Activated naive CD4-positive, alpha-beta T cell treated with anti-CD3 and anti-CD28 coated beads, Interleukin-2, amount 50 U/mL, for 16 hours (primary cell): ENCODE results near the gene GDPD1.
"Not testable (repeated sequence)": the region's sequence is repeated elsewhere in the genome, so short reads cannot be mapped to it uniquely, and the experiment has no call there.

ENCODE experiments used
- DNase-seq: peaks from one replicate; pipeline ENCODE4 v3.0.0-alpha.2; 2020

The GDPD1 gene

DNA sequence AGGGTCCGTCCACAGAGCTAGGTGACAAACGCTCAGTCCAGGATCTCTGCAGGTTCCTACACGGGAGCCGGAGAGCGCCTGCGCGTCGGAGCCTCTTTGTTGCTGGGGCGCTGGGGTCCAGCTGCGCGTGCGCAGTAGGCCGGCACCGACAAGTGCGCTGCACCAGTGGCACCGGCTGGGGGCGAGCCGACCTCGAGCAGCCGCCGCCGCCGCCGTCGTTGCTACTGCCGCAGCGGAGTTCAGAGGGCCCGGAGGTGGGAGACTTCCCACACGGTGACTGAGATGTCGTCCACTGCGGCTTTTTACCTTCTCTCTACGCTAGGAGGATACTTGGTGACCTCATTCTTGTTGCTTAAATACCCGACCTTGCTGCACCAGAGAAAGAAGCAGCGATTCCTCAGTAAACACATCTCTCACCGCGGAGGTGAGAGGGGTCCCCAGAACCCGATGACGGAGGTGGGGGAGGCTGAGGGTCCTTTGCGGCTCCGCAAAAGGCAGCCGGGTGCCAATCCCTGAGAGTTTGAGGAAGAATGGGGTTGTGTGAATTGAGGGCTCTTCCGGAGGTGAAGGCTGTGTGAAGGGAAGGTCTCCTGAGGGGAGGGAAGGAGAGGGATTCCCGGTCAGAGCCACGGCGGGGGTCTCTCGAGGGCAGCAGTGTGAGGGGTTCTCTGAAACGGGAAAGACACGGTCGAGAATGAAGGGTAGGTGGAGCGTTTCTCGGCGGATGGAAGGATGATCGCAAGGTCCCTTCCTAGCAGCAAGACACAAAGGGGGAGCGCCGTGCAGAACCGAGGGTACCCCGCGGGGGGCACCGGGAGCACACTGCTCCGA, at the start of gene GDPD1:
Gene GDPD1, plus strand, starts transcription at position 184 of the 831 bp plus-strand sequence. Its CDS starts 99 bp downstream, at position 283.
- DNase-seq = peak; percentile 98

DNA sequence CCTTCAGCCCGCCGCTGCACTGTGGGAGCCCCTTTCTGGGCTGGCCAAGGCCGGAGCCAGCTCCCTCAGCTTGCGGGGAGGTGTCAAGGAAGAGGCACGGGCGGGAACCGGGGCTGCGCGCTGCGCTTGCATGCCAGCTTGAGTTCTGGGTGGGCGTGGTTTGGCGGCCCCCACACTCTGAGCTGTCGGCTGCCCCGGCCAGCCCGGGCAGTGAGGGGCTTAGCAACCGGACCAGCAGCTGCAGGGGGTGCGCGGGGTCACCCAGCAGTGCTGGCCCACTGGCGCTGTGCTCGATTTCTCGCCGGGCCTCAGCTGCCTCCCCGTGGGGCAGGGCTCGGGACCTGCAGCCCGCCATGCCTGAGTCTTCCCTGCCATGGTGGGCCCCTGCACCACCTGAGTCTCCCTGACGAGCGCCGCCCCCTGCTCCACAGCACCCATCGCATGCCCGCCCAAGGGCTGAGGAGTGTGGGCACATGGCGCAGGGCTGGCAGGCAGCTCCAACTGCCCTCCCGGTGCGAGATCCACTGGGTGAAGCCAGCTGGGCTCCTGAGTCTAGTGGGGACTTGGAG, 47.8 kb upstream of the GDPD1 start:
- no peak for DNase-seq

DNA sequence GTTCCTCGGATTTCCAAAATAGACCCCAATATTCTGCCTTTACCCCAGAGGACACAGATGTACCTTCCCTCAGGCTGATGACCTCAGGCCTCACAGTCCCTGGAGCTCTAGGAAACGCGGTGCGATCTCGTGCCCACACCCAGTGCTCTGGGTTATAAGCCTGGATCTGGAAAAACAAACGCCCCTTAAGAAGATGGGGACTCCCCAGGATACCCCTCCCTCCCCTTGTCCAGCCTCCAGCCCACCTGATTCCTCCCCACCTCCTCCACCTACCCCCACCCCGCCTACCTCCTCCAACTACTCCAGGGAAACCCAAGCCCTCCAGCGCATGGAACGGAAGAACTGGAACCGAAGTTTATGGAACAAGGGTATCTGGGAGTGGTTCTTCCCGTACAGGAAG, 45.6 kb upstream of the GDPD1 start:
- DNase-seq = no peak

DNA sequence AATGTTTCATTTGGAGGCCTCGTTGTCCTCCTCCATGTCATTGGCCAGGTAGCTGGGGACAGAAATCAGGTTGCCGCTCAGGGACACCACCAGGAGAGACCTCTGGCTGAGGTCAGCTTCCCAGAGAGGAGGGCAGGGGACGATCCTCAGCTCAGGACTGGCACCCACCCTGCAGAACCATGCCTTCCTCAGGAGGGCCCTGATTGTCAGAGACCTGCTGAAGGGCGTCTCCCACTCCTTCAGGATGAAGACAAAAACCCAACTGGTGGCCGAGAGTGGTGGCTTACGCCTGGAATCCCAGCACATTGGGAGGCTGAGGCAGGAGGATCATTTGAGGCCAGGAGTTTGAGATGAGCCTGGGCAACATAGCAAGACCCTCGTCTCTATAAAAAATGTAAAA, 45.2 kb upstream of the GDPD1 start:
- no peak for DNase-seq

DNA sequence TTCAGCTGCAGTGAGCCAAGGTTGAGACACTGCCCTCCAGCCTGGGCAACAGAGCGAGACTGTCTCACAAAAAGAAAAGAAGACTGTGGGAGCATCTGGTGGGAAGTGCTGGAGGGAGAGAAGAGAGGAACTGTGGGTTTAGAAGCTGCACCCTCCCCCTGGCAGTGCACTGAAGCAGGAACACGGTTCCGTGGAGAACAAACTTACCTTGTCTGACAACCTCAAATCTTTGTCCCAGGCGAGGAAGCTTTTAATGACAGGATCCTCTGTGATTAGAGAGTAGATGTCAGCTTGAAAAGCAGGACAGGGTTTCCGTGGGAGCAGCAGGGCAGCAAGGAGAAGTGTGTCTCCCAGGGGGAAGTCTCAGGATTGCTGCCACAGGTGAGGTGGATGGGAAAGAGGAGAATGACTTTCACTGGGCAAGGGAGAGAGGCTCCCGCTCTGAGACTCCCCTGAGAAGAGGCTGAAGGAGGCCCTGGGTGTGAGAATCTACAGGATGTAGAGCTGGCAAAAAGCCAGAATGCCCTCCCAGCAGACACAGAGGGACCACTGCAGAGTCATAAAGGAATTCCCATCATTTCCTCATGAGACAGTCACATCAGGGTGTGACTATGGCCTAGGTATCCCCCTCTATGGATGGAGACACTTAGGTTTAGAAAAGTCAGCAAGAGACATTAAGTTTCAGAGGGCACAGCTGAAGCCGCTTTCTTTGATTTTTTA, 41.9 kb upstream of the GDPD1 start:
- no peak for DNase-seq

DNA sequence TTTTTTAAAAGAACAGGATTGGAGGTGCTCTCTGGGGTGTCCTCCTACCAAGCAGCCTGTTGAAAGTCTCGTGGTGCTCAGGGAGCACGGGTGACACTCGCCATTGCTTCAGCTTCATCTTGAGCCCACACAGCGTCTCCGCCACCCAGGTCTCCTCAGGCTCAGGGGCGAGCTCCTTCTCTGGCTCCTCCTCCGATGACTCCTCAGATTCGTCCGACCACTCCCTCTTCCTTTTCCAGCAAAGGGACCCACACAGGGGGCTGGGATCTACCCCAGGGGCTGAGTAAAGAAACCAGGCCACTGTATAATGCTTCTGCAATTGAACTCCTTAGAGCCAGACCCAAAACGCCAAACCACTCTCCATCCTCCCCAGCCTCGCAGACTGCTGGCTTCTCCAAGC, 40.7 kb upstream of the GDPD1 start:
- DNase-seq = not testable (repeated sequence)

DNA sequence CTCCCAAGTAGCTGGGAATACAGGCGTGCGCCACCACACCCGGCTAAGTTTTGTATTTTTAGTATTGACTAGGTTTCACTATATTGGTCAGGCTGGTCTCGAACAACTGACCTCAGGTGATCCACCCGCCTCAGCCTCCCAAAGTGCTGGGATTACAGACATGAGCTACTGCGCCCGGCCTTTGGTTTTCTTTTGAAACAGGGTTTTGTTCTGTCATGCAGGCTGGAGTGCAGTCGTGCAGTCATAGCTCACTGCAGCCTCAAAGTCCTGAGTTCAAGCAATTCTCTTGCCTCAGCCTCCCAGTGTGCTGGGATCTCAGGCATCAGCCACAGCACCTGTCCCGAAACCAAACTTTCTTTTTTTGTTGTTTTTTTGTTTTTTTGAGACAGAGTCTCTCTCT, 39.7 kb upstream of the GDPD1 start:
- no peak for DNase-seq

DNA sequence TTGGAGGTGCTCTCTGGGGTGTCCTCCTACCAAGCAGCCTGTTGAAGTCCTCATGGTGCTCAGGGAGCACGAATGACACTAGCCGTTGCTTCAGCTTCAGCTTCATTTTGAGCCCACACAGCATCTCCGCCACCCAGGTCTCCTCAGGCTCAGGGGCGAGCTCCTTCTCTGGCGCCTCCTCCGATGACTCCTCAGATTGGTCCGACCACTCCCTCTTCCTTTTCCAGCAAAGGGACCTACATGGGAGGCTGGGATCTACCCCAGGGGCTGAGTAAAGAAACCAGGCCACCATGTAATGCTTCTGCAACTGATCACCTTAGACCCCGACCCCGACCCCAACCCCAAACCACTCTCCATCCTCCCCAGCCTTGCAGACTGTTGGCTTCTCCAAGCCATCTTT, 38.8 kb upstream of the GDPD1 start:
- DNase-seq = no peak

DNA sequence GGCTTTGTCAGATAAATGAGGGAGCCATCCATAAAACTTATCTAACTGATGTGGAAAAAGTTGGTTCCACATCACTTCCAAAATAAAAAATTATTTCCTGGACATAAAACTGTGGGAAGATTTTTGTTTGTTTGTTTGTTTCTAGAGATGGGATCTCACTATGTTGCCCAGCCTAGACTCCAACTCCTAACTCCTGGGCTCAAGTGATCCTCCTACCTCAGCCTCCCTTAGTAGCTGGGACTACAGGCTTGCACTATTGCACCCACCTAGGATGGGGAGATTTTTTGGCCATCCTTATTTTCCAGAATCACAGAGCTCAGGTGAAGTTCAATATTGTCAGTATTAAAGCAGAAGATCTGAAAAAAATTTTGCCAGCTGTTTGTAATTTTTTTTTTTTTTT, 34.3 kb upstream of the GDPD1 start:
- DNase-seq = no peak

DNA sequence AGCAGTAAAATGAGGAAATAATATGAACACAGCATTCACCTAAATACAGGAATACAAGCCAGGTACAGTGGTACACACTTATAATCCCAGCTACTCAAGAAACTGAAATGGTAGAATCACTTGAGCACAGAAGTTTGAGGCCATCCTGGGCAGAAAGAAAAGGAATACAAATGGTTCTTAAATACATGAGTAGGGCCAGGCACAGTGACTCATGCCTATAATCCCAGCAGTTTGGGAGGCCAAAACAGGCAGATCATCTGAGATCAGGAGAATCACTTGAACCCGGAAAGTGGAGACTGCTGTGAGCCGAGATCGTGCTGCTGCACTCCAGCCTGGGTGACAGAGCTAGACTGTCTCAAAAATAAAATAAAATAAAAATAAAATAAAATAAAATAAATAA, 33.5 kb upstream of the GDPD1 start:
- no peak for DNase-seq

DNA sequence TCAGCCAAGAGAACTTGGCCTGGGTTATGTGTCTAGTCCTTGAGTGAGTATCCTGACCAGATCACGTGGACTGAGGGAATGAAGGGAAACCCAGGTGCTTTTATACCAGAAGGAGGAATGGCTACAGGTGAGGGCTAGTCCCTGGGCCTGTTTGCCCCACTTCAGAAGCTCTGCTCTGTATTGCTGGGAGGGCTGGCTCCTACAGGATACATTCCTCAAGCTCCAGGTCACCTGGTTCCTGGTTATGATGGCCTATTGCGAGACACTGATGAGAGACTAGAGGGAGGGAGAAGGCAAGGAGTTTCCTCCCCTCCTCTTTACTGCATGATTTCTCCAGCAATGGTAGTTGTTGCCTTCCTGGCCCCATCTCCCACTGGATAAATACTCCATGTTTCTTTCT, 29.5 kb upstream of the GDPD1 start:
- DNase-seq = no peak

DNA sequence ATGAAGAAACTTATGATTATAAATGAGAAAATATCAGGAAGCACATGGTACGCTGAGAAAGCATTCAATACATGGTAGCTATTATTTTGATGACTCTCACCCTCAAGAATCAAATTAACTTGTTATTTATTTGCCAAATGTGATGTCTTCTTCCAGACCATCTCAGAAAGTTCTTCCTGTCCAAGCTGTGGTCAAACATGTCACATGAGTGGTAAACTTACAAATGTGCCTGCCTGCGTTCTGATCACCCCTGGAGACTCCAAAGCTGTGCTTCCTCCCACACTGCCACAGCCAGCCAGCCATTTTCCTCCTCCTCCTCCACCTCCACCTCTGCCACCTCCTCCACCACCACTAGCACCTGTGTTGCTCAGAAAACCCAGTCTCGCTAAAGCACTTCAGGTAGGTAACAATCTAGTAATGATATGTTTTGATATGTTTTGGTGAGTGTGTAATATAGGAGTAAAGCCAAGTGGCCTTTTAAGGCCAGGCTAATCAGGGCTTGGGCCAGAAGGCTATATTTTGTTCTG, 26.9 kb upstream of the GDPD1 start:
- no peak for DNase-seq

DNA sequence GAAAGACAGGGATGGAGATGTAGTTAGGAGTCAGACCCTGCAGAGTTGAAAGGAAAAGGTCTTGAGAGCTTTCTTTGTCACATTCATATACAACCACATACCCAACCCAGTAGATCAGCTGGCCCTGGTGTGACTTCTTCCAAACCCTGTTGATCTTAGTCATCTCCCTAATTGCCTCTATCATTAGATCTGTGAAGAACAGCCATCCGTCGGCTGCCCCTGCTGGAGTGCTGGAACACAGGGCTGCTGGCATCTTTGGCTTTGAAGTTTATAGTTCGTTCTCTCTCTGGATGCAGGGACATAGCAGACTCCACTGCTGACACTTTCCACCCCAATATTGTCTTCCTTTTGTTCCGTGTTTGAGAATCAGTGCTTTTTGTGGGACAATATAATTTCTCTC, 20.9 kb upstream of the GDPD1 start:
- DNase-seq = no peak

DNA sequence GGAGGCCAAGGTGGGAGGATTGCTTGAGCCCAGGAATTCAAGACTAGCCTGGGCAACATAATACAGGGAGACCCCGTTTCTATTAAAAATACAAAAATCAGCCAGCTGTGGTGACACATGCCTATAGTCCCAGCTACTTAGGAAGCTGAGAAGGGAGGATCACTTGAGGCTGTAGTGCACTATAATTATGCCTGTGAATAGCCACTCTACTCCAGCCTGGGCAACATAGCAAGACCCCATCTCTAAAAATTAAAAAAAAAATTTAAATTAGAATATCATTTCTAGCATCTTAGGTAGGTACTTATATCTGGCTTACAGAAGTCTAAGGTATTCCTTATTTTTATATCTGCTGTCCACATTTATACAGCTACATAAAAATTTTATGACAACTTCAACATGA, 18.0 kb upstream of the GDPD1 start:
- DNase-seq = no peak

DNA sequence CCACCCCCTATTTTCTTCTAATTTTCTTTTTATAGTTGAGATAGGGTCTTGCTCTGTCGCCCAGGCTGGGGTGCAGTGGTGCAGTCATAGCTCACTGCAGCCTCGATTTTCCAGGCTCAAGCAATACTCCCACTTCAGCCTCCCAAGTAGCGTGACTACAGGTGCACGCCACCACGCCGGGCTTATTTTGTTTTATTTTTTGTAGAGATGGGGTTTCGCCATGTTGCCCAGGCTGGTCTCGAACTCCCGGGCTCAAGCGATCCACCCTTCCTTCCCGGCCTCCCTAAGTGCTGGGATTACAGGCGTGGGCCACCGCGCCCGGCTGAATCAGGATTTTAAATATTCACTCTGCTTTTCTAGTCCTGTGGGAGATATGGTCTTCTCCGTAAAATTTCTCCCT, 941 bp upstream of the GDPD1 start:
- DNase-seq = no peak

DNA sequence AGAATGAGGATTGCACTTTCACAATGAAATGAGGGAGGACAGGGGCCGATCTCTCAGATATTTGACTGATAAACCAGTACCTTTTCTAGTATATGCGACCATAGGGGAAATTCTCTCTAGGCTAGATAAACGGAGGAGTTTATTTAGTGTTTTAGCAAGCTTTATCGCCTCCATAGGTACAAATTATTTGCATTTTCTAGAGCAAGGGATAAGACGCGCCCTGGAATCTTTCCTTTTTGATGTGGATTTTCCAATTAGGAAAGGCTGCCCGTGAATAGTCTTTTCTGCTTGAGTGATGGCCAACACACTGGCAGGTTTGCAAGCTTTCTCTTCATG, 351 bp upstream of the GDPD1 start:
- no peak for DNase-seq

DNA sequence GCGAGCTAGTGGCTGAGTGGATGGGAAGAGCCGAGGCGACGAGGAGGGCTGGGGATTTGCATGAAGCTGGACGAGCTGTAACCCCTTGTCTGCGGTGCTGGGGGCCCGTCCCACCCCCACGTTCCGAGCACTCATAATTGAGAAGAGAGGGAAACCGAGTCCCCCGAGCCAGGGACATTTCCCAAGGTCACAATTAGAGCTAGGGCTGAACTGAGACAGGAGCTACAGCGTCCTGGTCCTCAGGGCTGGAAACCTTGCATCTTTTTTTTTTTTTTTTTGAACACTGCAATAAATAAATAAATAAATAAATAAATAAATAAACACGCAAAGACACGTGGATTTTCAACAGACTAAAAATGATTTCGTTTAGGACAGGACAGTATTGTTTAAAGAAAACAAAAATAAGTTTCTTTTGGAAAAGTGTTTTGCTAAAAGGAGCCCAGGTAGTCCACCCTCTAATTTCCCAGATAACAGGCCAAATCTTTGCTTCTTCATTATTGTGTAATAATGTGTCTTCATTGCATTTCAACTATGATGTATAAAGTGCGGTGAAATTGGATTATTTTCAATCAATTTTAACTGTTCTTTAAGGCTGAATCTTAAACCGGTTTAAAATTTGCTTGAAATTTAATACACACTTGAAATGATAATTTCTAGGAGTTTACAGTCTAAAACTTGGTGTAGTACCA, 992 bp downstream of the GDPD1 start:
- DNase-seq = no peak

DNA sequence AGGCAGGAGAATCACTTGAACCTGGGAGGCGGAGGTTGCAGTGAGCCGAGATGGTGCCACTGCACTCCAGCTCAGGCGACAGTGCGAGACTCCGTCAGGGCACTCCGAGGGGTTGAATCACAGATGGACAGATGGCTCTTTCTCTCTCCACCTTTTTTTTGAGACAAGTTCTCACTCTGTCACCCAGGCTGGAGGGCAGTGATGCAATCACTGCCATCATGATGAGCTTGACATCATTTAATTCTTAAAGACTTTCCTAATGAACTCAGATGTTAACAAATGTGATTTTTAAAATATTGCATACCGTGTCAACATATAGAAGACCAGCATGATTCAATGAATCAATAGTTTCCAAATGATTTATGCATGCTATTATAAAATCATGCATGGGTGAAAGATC, 3.5 kb downstream of the GDPD1 start:
- DNase-seq = no peak

DNA sequence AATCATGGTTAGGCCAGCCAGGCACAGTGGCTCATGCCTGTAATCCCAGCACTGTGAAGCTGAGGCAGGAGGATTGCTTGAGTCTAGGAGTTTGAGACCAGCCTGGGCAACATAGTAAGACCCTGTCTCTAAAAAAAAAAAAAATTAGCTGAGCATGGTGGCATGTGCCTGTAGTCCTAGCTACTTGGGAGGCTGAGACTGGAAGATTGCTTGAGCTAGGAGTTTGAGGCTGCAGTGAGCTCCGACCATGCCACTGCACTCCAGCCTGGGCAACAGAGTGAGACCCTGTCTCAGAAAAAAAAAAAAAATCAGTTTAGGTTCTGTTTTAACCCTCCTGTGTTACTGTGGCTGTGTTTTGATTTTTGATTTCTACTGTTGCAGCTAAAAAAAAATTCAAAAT, 8.3 kb downstream of the GDPD1 start:
- not testable (repeated sequence) for DNase-seq

DNA sequence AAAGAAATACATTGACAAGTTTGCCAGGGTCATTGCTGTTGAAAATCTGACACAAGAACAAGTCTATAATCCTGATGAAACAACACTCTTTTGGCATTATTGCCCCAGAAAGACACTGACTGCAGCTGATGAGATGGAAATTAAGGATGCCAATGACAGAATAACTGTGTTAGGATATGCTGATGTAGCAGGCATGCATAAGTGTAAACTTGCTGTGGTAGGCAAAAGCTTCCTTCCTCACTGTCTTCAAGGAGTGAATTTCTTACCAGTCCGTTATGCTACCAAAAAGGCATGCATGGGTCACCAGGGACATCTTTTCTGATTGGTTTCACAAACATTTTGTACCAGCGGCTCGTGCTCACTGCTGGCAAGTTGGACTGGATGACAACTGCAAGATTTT, 10.5 kb downstream of the GDPD1 start:
- no peak for DNase-seq

DNA sequence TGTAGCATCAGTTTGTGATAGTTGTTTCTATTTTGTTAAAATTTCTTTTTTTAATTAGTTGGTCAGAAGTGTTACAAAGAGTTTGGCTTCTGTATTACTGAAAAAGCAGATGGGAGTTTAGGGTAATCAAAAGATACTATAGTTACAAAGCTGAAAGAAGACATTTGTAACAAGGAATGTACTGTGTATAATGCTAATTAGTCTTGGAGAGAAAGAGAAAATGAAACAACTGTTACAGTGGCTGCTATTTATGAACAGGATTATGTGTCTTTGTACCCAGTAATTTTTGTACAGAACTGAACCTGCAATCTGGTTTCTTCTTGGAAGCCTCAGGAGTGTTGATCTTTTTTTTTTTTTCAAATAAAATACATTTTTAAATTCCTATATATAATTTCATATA, 14.3 kb downstream of the GDPD1 start:
- DNase-seq = no peak

DNA sequence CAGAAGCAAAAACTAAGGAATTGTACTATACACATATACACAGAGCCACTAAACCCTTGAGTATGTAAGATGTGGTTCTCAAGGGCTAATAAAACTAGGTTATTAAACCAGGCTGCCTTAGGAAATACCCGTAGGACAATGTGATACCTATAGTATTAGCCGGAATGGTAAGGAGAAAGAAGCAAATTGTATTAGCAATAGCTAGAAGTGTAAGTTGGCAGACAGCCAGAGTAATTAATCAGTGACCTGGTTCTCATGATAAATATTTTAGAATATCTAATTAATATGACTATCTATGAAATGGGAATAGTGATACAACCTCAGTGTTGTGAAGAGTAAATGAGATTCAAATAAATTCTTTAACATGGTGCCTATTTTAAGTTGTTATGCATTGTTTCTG, 18.6 kb downstream of the GDPD1 start:
- no peak for DNase-seq

DNA sequence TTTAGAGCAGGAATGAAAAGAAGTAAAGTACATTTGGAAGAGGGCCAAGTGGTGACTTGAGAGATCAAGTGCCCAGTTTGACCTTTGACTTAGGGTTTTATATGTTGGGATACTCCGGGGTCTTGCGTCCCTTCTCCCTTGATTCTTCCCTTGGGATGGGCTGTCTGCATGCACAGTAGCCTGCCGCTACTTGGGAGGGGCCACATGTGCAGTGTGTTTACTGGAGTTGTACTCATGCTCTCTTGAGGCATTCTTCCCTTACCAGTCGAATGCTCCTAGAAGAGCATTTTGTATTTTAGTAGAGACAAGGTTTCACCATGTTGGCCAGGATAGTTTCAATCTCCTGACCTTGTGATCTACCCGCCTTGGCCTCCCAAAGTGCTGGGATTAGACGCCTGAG, 23.8 kb downstream of the GDPD1 start:
- no peak for DNase-seq

DNA sequence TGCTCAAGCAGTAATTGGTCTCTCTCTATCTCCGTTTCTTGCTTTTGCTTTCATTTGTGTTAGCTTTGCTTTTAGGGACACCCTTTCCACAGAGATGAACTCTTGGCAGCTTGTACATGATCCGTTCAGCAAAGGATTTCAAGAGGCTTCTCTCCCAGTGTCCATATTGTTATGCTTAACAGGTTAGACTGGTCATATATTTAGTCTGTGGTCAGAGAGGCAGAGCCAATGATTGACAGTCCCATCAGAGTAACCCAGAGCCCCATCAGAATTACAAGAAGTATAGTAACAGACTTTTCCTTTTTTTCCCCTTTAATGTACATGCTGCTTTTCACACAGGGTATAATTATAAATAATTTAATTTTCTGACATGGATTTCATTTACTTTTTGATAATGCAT, 34.4 kb downstream of the GDPD1 start:
- no peak for DNase-seq
